C4-2B (cell line): ENCODE results near the gene KLF7.
A peak's percentile ranks its signal among the peaks of the same experiment; 100 is the strongest.

Experiments used
- ZFX ChIP-seq: fragments of 450-650 bp; IDR thresholded peaks from 2 replicates; pipeline ENCODE4 v1.6.1; 2017
- TF ChIP-seq, protein P1 (sequence below): fragments of 450-650 bp; conservative IDR thresholded peaks from 2 replicates; pipeline ENCODE4 v1.5.1; 2017; ENCODE audit warnings: mild to moderate bottlenecking

DNA sequence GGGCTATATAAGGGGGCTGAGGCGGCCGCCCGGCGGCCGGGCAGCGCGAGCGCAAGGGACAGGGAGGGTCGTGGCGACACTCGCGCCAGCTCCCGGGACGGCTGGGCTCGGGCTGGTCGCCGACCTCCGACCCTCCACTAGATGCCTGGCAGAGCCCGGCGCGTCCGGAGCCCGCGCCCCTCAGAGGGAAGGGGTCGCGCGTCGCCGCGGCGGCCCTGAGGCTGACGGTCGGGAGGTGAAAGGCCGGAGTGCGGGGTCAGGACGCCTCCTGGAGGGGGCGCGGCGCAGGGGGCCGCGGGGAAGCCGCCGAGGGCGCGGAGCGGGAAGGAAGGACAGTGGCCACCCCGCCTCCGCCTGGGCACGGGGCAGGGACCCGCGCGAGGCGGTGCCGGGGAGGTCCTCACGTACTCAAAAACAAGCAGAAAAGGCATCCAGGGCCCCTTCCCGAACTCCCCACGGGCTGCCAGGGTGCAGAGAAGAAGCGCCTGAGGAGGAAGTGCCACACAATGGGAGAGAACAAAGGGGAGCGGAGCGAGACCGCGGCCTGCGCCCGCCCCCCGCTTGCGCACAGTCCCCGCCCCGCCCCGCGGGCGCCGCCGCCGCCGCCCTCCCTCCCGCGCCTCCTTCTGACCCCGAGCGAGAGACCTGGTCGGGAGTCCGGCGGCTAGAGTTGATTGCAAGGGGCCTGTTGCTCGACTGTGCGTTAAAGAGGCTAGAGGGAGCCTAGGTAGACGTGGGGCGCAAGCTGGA, 776 bp upstream of the KLF7 start:
- TF ChIP-seq, protein P1, sequence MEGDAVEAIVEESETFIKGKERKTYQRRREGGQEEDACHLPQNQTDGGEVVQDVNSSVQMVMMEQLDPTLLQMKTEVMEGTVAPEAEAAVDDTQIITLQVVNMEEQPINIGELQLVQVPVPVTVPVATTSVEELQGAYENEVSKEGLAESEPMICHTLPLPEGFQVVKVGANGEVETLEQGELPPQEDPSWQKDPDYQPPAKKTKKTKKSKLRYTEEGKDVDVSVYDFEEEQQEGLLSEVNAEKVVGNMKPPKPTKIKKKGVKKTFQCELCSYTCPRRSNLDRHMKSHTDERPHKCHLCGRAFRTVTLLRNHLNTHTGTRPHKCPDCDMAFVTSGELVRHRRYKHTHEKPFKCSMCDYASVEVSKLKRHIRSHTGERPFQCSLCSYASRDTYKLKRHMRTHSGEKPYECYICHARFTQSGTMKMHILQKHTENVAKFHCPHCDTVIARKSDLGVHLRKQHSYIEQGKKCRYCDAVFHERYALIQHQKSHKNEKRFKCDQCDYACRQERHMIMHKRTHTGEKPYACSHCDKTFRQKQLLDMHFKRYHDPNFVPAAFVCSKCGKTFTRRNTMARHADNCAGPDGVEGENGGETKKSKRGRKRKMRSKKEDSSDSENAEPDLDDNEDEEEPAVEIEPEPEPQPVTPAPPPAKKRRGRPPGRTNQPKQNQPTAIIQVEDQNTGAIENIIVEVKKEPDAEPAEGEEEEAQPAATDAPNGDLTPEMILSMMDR = peak; percentile 15; the same call in 1 of the 2 replicates
- TF ChIP-seq ZFX = no peak
